DOHH2 (cell line): Measurements from ENCODE around the gene GANC.

Experiments
- H3F3A ChIP-seq: fragments of 200-600 bp; sonication (generic), shearing (Covaris generic); 2 replicates; pipeline ENCODE4 v1.6.0; 2016; ENCODE audit warnings: antibody characterized with exemption, mild to moderate bottlenecking; ENCODE audit not compliant: control insufficient read depth, insufficient read depth
- H3K27ac ChIP-seq: fragments of 200-600 bp; sonication (generic); 2 replicates; pipeline ENCODE4 v1.5.1; 2014; ENCODE audit warnings: low read depth, mild to moderate bottlenecking, low read length, moderate library complexity
- H3K27me3 ChIP-seq: fragments of 200-600 bp; sonication (generic); 2 replicates; pipeline ENCODE4 v1.6.1; 2014; ENCODE audit warnings: mild to moderate bottlenecking, low read length, mixed read lengths; ENCODE audit not compliant: control insufficient read depth
- H3K36me3 ChIP-seq: fragments of 200-600 bp; sonication (generic); 2 replicates; pipeline ENCODE4 v1.6.1; 2014; ENCODE audit warnings: mild to moderate bottlenecking, low read length, moderate library complexity, mixed read lengths; ENCODE audit not compliant: control insufficient read depth
- H3K4me1 ChIP-seq: fragments of 200-600 bp; sonication (generic); 2 replicates; pipeline ENCODE4 v1.6.1; 2014; ENCODE audit warnings: mild to moderate bottlenecking, low read length, mixed read lengths; ENCODE audit not compliant: control insufficient read depth
- H3K4me2 ChIP-seq: fragments of 200-600 bp; sonication (generic); 2 replicates; pipeline ENCODE4 v1.6.0; 2014; ENCODE audit warnings: mild to moderate bottlenecking, low read length, moderate library complexity
- H3K4me3 ChIP-seq: fragments of 200-600 bp; sonication (generic); 2 replicates; pipeline ENCODE4 v1.5.1; 2014; ENCODE audit warnings: mild to moderate bottlenecking, low read length, mixed read lengths
- H3K79me2 ChIP-seq: fragments of 200-600 bp; sonication (generic); 2 replicates; pipeline ENCODE4 v1.6.1; 2014; ENCODE audit warnings: mild to moderate bottlenecking, low read length, mixed read lengths; ENCODE audit not compliant: control insufficient read depth
- H3K9me2 ChIP-seq: fragments of 200-600 bp; sonication (generic); replicated peaks from 2 replicates; pipeline ENCODE4 v1.6.1; 2014; ENCODE audit warnings: mild to moderate bottlenecking, low read length, mixed read lengths; ENCODE audit not compliant: control insufficient read depth
- H3K9me3 ChIP-seq: fragments of 200-600 bp; sonication (generic); 2 replicates; pipeline ENCODE4 v1.6.1; 2014; ENCODE audit warnings: antibody characterized with exemption, low read length, mixed read lengths; ENCODE audit not compliant: control insufficient read depth, insufficient read depth
- H4K20me1 ChIP-seq: fragments of 200-600 bp; sonication (generic); 2 replicates; pipeline ENCODE4 v1.6.0; 2014; ENCODE audit warnings: low read depth, mild to moderate bottlenecking, antibody characterized with exemption, low read length, moderate library complexity; ENCODE audit not compliant: control insufficient read depth, insufficient read depth
- CTCF ChIP-seq: fragments of 200-600 bp; sonication (generic); IDR thresholded peaks from one replicate; pipeline ENCODE4 v1.5.1; 2014; ENCODE audit warnings: antibody characterized with exemption, mild to moderate bottlenecking, low read depth, low read length; ENCODE audit not compliant: poor library complexity, severe bottlenecking
- EZH2phosphoT487 ChIP-seq: fragments of 200-600 bp; sonication (generic); IDR thresholded peaks from 2 replicates; pipeline ENCODE4 v1.6.1; 2017; ENCODE audit warnings: borderline replicate concordance, mild to moderate bottlenecking, antibody characterized with exemption, low read length, moderate library complexity, mixed read lengths

The GANC gene

GRCh38 chr15:42358141-42358540 is 85.1 kb downstream of the GANC start:
- Histone ChIP-seq H3K9me2 (no peaks in the 10 kb centered on the region), H3K4me2 (no peak overlapping the region), H3K9me3 (no peaks in the 10 kb centered on the region), H4K20me1 (no peaks in the 10 kb centered on the region), H3F3A (no peaks in the 10 kb centered on the region), H3K27ac (no peak overlapping the region), H3K4me3 (no peak overlapping the region), H3K4me1 (no peaks in the 10 kb centered on the region), H3K79me2 (no peaks in the 10 kb centered on the region), H3K27me3 (no peaks in the 10 kb centered on the region), H3K36me3 (no peaks in the 10 kb centered on the region)
- no peak for TF ChIP-seq EZH2phosphoT487
- TF ChIP-seq CTCF: no peak

GRCh38 chr15:42359249-42359648 is 86.2 kb downstream of the GANC start, which contains the start of gene CAPN3:
CAPN3 (plus strand) TSS chr15:42359501; CDS start chr15:42359806, 305 bp downstream.
- Histone ChIP-seq H3K36me3 (no peaks in the 10 kb centered on the region), H3K27me3 (no peaks in the 10 kb centered on the region), H3K27ac (no peak within 1 kb of the TSS), H3F3A (no peaks in the 10 kb centered on the region), H3K79me2 (no peaks in the 10 kb centered on the region), H3K9me2 (no peaks in the 10 kb centered on the region), H3K4me2 (no peak within 1 kb of the TSS), H4K20me1 (no peaks in the 10 kb centered on the region), H3K4me3 (no peak within 1 kb of the TSS), H3K4me1 (no peaks in the 10 kb centered on the region), H3K9me3 (no peaks in the 10 kb centered on the region)
- TF ChIP-seq EZH2phosphoT487: no peak
- TF ChIP-seq CTCF: no peak

- no peaks in the 10 kb centered on the region for H4K20me1 ChIP-seq
- no peak overlapping the region for H3K27ac ChIP-seq
- no peak overlapping the region for H3K4me3 ChIP-seq
- no peaks in the 10 kb centered on the region for H3K4me1 ChIP-seq
- H3K9me3 ChIP-seq: no peaks in the 10 kb centered on the region
- no peak overlapping the region for H3K4me2 ChIP-seq
- H3K36me3 ChIP-seq: no peaks in the 10 kb centered on the region
- H3K9me2 ChIP-seq: no peaks in the 10 kb centered on the region
- no peak for TF ChIP-seq CTCF
- no peak for TF ChIP-seq EZH2phosphoT487
- H3K79me2 ChIP-seq: no peaks in the 10 kb centered on the region
- no peaks in the 10 kb centered on the region for H3F3A ChIP-seq
- H3K27me3 ChIP-seq: no peaks in the 10 kb centered on the region
These were observed 87.0 kb downstream of the GANC start for GRCh38 chr15:42359985-42360384.
